Activated B cell treated with CpG ODN at 0.5 μM for 24 hours (primary cell): Measurements from ENCODE around the gene LDLR. TPM values are rescaled to one million over a fixed set of nuclear protein-coding genes. Genes with fewer than 3 reads are reported as not detected.

Experiments
- ATAC-seq: fragments of 200-7000 bp; cut with Tn5 transposase; one replicate; pipeline ENCODE4 v1.10.0; 2021; ENCODE audit warnings: low read depth, mild to moderate bottlenecking, moderate library complexity
- CTCF ChIA-PET: fragments of 350-600 bp; sonication (Branson Sonifier 250); formaldehyde crosslinking; loops from one replicate; lab custom pipeline; 2021; ENCODE audit warnings: antibody characterized with exemption; lab: Charles Lee
- POLR2A ChIA-PET: fragments of 350-600 bp; sonication (Branson Sonifier 250); formaldehyde crosslinking; loops from one replicate; lab custom pipeline; 2021; ENCODE audit warnings: antibody characterized with exemption; lab: Charles Lee
- DNase-seq: peaks from one replicate; pipeline ENCODE4 v3.0.0; 2022
- H3K27ac Mint-ChIP-seq: one replicate; pipeline ENCODE4 v1.8.0; 2020; ENCODE audit warnings: mixed read lengths
- H3K27me3 Mint-ChIP-seq: one replicate; pipeline ENCODE4 v1.8.0; 2021; ENCODE audit warnings: mixed read lengths
- H3K36me3 Mint-ChIP-seq: one replicate; pipeline ENCODE4 v1.8.0; 2021; ENCODE audit warnings: low read depth, mixed read lengths
- H3K4me1 Mint-ChIP-seq: one replicate; pipeline ENCODE4 v1.8.0; 2021; ENCODE audit warnings: mixed read lengths
- H3K4me3 Mint-ChIP-seq: one replicate; pipeline ENCODE4 v1.8.0; 2020; ENCODE audit warnings: mild to moderate bottlenecking, mixed read lengths
- H3K9me3 Mint-ChIP-seq: one replicate; pipeline ENCODE4 v1.8.0; 2020; ENCODE audit warnings: mixed read lengths
- intact Hi-C: fragments of 100-400 bp; cut with micrococcal nuclease; formaldehyde crosslinking; loops from one replicate; pipeline ENCODE4 v1.15.1; 2024
- total RNA-seq: library from RNA; stranded (reverse); gene quantifications from 2 replicates; pipeline ENCODE4 v1.2.3, GENCODE V29; 2022
- TF ChIP-seq, protein P1 (sequence below): fragments of 200-600 bp; IDR thresholded peaks from one replicate; pipeline ENCODE4 v1.8.0; 2022; ENCODE audit warnings: antibody characterized with exemption, mild to moderate bottlenecking

LDLR gene
- total RNA-seq, 1 donor from 2014 or later, result 20.9 TPM

DNA sequence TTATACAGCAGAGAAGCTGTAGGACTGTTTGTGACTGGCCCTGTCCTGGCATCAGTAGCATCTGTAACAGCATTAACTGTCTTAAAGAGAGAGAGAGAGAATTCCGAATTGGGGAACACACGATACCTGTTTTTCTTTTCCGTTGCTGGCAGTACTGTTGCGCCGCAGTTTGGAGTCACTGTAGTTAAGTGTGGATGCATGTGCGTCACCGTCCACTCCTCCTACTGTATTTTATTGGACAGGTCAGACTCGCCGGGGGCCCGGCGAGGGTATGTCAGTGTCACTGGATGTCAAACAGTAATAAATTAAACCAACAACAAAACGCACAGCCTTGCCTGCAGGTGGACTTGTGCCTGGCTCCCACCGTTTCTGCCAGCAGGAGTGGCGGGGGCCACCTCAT lies 27.3 kb upstream of the LDLR start:
- Mint-ChIP-seq H3K27ac (no peak overlapping the region), H3K4me1 (no peaks in the 10 kb centered on the region), H3K27me3 (no peaks in the 10 kb centered on the region), H3K4me3 (no peak overlapping the region), H3K36me3 (peaks cover 45% of the 10 kb centered on the region), H3K9me3 (no peaks in the 10 kb centered on the region)
- TF ChIP-seq, protein P1, sequence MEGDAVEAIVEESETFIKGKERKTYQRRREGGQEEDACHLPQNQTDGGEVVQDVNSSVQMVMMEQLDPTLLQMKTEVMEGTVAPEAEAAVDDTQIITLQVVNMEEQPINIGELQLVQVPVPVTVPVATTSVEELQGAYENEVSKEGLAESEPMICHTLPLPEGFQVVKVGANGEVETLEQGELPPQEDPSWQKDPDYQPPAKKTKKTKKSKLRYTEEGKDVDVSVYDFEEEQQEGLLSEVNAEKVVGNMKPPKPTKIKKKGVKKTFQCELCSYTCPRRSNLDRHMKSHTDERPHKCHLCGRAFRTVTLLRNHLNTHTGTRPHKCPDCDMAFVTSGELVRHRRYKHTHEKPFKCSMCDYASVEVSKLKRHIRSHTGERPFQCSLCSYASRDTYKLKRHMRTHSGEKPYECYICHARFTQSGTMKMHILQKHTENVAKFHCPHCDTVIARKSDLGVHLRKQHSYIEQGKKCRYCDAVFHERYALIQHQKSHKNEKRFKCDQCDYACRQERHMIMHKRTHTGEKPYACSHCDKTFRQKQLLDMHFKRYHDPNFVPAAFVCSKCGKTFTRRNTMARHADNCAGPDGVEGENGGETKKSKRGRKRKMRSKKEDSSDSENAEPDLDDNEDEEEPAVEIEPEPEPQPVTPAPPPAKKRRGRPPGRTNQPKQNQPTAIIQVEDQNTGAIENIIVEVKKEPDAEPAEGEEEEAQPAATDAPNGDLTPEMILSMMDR, result no peak
- DNase-seq (no peak), ATAC-seq (no peak)
- CTCF ChIA-PET, result no interaction called here
- intact Hi-C loops, result no loop called here
- POLR2A ChIA-PET, result interaction anchor here (0.6 kb wide), 1 partner anchor 31 kb away, joined by 3 read pairs; no protein-coding TSS in a partner anchor

DNA sequence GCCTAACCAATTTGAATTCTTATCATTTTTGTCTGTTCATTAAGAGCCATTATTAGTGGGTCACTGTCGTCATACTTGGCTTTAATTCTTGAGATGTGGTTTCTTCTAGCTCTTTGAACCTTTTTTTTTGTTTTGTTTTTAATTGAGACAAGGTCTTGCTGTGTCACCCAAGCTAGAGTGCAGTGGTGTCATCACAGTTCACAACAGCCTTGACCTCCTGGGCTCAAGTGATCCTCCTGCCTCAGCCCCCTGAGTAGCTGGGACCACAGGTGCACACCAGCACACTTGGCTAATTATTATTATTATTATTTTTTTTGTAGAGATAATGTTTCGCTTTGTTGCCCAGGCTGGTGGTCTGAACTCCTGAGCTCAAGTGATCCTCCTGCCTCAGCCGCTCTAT lies 25.8 kb upstream of the LDLR start:
- H3K9me3 Mint-ChIP-seq, result peaks cover 6% of the 10 kb centered on the region
- CTCF ChIA-PET, result interaction anchor here (1.2 kb wide), 1 partner anchor 63 kb away, joined by 3 read pairs; no protein-coding TSS in a partner anchor
- no peak overlapping the region for H3K4me3 Mint-ChIP-seq
- POLR2A ChIA-PET, result no interaction called here
- H3K36me3 Mint-ChIP-seq, result peaks cover 46% of the 10 kb centered on the region
- no peak overlapping the region for H3K27ac Mint-ChIP-seq
- H3K27me3 Mint-ChIP-seq, result no peaks in the 10 kb centered on the region
- ATAC-seq (no peak), DNase-seq (no peak)
- H3K4me1 Mint-ChIP-seq, result no peaks in the 10 kb centered on the region
- intact Hi-C loops, result no loop called here
- TF ChIP-seq, protein P1, result no peak

DNA sequence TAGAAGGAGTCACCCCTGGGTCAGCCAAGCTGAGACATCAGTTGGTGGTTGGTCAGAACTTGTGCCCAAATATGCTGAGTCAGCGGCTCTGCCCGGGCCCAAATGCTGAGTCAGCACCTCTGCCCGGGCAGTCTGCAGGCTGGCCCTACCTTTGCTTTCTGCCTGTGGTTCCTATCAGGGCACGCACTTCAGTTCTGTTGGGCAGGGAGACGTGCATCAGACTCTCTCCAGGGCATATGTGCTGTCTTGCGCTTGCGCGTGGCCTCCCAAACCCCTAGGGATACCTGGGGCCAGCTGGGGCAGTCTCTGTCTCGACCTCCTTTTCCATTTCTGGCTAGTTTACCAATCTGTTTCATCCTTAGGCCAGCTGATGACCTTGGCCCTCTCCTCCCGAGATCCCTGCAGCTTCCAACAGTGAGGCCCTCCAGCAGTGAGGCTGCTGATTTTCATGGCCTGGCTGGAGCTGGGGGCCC lies 24.4 kb upstream of the LDLR start:
- DNase-seq (no peak), ATAC-seq (no peak)
- CTCF ChIA-PET, result no interaction called here
- Mint-ChIP-seq H3K4me1 (no peaks in the 10 kb centered on the region), H3K9me3 (peaks cover 6% of the 10 kb centered on the region), H3K36me3 (peaks cover 38% of the 10 kb centered on the region), H3K27ac (no peak overlapping the region), H3K27me3 (peaks cover 2% of the 10 kb centered on the region), H3K4me3 (no peak overlapping the region)
- TF ChIP-seq, protein P1, result no peak
- intact Hi-C loops, result no loop called here
- POLR2A ChIA-PET, result no interaction called here

DNA sequence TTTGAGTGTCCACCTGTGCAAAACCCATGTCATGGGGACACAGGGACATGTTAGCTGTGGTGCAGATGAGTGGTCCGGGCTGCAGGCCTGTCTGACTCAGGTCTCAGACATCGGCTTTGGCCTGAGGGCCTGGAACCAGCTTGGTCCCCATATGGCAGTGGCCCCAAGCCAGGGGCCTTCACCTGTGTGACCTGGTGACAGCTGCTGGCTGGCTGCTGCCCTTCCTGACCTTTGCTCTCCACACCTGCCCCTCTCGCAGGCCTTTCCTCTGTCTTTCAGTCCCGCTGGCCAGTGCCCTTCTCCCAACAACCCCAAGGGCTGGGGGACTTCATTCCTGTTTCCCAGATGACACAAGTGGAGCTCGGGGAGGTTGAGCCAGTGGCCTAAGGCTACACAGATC lies 22.9 kb upstream of the LDLR start:
- Mint-ChIP-seq H3K36me3 (peaks cover 30% of the 10 kb centered on the region), H3K4me3 (no peak overlapping the region), H3K27me3 (peaks cover 2% of the 10 kb centered on the region), H3K27ac (no peak overlapping the region), H3K9me3 (peaks cover 6% of the 10 kb centered on the region), H3K4me1 (no peaks in the 10 kb centered on the region)
- ChIA-PET POLR2A (no interaction called here), CTCF (no interaction called here)
- no peak for DNase-seq
- TF ChIP-seq, protein P1, result no peak
- ATAC-seq, result no peak
- intact Hi-C loops, result no loop called here

DNA sequence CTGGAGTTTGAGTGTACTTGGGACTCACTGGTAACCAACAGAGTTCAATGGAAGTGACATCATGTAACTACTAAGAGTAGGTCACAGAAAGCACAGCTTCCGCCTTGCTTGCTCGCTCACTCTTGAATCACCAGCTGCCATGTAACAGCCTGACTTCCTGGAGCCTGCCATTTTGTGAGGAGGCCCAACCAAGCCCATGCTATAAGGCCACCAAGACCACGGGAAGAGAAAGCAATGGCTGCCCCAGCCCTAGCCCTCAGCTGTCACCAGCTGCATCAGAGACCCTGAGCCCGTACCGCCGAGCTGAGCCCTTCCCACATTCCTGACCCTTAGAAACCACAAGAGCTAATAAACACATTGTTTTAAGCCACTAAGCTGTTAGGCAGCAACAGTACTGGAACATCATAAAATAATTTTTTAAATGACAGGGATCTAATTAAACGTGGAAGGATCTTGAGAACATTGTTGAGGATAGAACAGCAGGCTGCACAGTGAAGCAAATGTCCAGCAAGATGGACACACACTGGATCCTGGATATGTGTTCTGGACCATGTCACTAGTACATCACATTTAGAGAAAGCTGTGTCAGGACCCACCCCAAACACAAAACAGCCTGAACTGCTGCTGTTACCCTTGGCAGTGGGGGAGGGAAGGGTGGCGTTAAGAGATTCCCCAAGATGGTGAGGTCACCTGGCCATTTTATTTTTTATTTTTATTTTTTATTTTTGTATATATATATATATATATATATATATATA lies 21.7 kb upstream of the LDLR start:
- Mint-ChIP-seq H3K27ac (no peak overlapping the region), H3K4me1 (no peaks in the 10 kb centered on the region), H3K27me3 (peaks cover 2% of the 10 kb centered on the region), H3K9me3 (peaks cover 6% of the 10 kb centered on the region), H3K4me3 (no peak overlapping the region), H3K36me3 (peaks cover 20% of the 10 kb centered on the region)
- POLR2A ChIA-PET, result no interaction called here
- TF ChIP-seq, protein P1, result no peak
- CTCF ChIA-PET, result no interaction called here
- ATAC-seq, result no peak
- no peak for DNase-seq
- intact Hi-C loops, result no loop called here
